GM19025 (cell line): ENCODE measurements around the gene IFT52.

Source experiments
- ATAC-seq: cut with Tn5 transposase; IDR thresholded peaks from one replicate; pipeline ENCODE4 v1.9.1; 2021; ENCODE audit warnings: mild to moderate bottlenecking, low read depth, moderate library complexity; ENCODE audit not compliant: unreplicated experiment

The IFT52 gene

DNA sequence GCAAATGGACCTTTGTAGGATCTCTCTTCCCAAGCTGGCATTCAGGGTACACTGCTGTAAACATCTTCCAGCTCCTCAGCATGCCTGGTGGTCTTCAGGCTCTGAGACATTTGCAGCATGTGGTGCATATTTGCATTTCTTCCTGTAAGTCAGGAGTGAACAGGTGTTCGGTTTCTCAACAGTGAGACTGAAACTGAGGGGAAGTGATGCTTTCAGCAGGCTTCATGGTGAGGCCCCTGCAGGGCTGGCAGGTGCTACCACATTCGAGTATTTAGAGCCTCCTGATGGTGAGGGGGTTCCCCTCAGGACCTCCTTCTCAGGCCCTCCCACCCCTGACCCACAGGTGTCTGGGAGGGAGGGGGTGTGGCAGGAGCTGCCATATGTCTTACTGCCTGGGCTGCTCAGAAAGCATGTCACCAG lies 91.3 kb downstream of the IFT52 start:
- ATAC-seq, result peak; percentile 95

DNA sequence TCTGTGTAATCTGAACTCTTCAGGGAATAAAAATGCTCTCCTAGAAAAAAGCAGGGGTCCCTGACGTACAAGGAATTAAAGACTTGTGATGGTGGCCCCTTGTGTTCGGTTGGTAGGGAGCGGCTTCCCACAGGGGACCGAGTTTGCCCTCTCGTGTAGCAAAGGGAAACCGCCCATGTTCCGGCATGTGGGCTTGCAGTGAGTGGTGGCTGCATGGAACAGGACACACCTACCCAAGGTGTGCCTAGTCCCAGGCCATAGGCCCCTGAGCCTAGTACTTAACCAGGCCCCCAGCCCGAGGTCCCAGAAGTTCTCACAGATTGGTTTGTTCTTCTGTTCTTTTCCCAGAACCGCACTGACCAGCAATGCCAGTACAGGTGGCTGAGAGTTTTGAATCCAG lies 91.7 kb downstream of the IFT52 start:
- peak; percentile 16 for ATAC-seq

DNA sequence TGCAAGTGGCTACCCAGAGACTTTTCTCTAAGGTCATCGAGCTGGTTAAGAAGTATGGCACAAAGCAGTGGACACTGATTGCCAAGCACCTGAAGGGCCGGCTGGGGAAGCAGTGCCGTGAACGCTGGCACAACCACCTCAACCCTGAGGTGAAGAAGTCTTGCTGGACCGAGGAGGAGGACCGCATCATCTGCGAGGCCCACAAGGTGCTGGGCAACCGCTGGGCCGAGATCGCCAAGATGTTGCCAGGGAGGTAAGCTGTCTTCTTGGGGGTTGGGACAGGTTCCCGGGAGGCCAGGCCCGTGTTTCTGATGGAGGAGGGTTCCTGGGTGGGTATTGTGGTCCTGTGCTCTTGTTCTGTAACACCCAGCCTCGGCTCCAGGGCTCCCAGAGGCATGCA lies 96.1 kb downstream of the IFT52 start:
- no peak for ATAC-seq

DNA sequence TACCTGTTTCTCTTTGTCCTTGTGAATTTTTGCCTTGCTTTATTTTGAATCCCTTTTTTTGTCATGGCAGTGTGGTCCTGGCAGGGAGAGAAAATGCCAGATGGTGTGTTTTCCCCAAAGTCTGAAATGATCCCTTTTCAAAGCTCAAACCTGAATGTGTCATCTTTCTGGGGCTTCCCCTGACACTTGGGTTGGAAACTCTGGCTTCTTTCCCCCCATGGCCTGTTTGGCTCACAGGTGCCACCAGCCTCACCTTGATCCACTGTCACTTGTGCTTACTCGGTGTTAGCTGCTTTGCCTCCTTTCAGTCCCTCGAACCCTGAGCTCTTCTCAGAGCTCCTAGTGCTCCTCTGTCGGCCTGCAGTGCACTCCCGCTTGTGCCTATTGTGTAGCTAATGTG lies 98.4 kb downstream of the IFT52 start:
- no peak for ATAC-seq

DNA sequence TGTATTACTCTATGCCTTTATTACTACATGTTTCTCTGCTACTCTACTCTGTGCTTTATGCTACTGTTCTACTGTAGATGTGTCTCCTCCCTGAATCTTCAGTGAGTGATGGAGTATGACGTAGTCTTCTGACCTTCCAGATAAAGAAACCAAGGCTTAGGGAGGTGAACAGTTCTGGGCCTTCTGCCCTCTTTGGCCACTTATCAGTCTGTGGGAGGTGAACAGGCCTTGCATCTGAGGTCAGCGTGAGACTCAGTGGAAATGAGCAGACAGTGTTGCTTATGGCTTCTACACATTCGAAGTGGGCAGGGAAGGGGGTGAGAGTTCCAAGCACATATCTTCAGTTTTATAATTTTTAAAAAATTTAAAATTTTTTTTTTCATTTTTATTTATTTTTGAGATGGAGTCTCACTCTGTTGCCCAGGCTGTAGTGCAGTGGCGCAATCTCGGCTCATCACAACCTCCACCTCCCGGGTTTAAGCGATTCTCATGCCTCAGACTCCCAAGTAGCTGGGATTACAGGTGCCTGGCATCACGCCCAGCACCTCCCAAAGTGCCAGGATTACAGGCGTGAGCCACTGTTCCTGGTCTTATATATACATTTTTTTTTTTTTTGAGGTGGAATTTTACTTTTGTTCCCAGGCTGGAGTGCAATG lies 100.3 kb downstream of the IFT52 start:
- ATAC-seq, result no peak

DNA sequence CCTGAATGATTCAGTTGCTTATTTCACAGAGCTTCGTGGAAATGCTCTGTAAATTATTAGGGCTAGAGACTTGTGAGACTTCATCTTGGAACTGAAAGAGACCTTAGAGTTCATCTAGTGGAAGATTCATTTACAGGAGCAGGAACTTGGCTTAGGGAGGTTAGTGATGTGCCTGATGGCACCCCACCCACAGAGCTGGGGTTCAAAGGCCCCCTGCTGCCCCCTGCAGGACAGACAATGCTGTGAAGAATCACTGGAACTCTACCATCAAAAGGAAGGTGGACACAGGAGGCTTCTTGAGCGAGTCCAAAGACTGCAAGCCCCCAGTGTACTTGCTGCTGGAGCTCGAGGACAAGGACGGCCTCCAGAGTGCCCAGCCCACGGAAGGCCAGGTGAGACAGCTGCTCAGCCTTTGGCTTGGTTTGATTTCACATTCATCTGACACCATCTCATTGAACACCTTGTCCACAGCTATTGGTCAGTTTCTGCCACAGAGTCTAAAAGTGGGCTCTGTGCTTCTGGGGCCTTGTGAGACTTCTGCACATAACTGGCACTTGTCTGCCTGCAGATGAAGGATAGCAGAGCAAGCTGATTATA lies 101.3 kb downstream of the IFT52 start:
- no peak for ATAC-seq

DNA sequence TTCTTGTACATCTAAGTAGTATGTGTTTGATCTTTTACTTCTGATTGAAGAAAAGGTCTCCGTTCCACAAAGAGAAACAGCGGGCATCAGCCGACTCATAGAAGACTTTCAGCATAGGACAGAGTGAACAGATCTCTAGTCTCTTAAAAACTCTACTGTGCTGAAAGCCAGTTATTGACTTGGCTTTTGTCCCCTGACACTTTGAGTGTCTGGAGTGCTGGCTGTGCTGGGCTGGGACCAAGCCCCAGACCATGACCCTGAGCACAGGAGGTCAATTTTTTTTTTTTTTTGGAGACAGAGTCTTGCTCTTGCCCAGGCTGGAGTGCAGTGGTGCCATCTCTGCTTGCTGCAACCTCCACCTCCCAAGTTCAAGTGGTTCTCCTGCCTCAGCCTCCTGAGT lies 104.0 kb downstream of the IFT52 start:
- ATAC-seq, result no peak

DNA sequence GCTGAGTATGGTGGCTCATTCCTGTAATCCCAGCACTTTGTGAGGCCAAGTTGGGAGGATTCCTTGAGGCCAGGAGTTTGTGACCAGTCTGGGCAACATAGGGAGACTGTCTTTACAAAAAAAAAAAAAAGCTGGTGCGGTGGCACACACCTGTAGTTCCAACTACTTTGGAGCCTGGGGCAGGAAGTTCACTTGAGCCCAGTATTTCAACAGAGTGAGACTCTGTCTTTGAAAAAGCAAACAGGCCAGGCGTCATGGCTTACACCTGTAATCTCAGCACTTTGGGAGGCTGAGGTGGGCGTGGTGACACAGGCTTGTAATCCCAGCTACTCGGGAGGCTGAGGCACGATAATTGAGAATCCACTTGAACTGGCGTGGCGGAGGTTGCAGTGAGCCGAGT lies 104.8 kb downstream of the IFT52 start:
- no peak for ATAC-seq
